Activated CD8-positive, alpha-beta memory T cell treated with anti-CD3 and anti-CD28 coated beads, Interleukin-2, amount 10 ng/mL, durations not matched to agents 7 days and 5 days (primary cell): ENCODE results near the gene CCL17. TPM values are rescaled to one million over a fixed set of nuclear protein-coding genes. Genes with fewer than 3 reads are reported as not detected.
"Not testable (repeated sequence)": the region's sequence is repeated elsewhere in the genome, so short reads cannot be mapped to it uniquely, and the experiment has no call there.

Source experiments
- ATAC-seq: fragments of 150-1000 bp; cut with Tn5 transposase; one replicate; pipeline ENCODE4 v1.10.0; 2021; ENCODE audit warnings: moderate library complexity
- CTCF ChIA-PET: fragments of 350-600 bp; sonication (Branson Sonifier 250); formaldehyde crosslinking; loops from one replicate; lab custom pipeline; 2021; ENCODE audit warnings: antibody characterized with exemption; lab: Charles Lee
- DNase-seq: peaks from one replicate; pipeline ENCODE4 v3.0.0-alpha.2; 2020
- H3K27ac Mint-ChIP-seq: one replicate; pipeline ENCODE4 v1.8.0; 2021; ENCODE audit warnings: mild to moderate bottlenecking, mixed read lengths
- H3K27me3 Mint-ChIP-seq: one replicate; pipeline ENCODE4 v1.8.0; 2021; ENCODE audit warnings: mixed read lengths
- H3K36me3 Mint-ChIP-seq: one replicate; pipeline ENCODE4 v1.8.0; 2021; ENCODE audit warnings: mild to moderate bottlenecking, mixed read lengths
- H3K4me1 Mint-ChIP-seq: one replicate; pipeline ENCODE4 v1.8.0; 2021; ENCODE audit warnings: mixed read lengths
- H3K4me3 Mint-ChIP-seq: one replicate; pipeline ENCODE4 v1.8.0; 2021; ENCODE audit warnings: mild to moderate bottlenecking, moderate library complexity, mixed read lengths
- H3K9me3 Mint-ChIP-seq: one replicate; pipeline ENCODE4 v1.8.0; 2022; ENCODE audit warnings: low read depth, mixed read lengths
- total RNA-seq, 2 experiments: library from RNA; stranded (reverse); gene quantifications; one replicate each; pipeline ENCODE4 v1.2.3, GENCODE V29; 2021

CCL17 gene
- total RNA-seq, 2 experiments from 2014 or later, result 0.59 TPM; not detected in 1

DNA sequence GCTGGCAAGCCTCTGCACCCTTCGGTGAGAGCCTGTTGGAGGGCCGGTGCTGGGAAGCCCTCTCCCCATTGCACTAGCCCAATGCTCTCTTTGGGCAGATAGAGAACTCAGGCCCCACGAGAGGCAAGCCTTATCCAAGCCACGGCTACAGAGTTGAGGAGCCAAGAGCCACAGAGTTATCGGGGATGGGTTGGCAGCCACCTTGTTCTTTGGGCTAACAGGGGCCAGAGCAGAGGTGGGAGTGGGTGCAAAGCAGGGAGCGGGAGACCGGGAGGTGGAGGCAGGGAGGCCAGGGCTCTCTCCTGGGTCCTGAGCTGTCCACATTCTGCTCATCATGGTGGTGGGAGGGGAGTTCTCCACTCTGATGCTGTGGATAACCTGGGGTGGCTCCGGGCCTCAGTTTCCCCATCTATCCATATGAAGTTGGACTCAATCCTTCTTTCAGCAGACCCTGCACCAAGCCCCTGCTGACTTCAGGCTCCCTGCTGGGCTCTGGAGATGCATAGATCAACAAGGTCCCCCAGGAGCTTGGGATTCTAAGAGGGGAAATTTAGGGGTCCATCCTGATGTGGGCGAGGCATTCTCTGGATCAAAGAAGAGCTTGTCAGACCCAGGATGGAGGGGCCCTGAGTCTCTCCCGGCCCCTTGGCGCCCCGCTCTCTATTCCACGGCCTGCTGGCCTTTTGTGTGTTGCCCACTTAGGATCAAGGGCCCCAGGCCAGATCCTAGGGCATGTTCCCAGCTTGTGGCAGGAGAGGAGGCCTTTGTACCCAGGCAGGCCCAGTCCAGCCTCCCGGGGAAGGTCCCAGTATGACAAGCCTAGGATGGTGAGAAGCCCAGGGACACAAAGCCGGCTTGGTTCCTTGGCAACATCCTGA lies 32.8 kb upstream of the CCL17 start:
- no peak for DNase-seq
- H3K36me3 Mint-ChIP-seq, result no peaks in the 10 kb centered on the region
- CTCF ChIA-PET, result no interaction called here
- H3K4me3 Mint-ChIP-seq, result no peak overlapping the region
- H3K27ac Mint-ChIP-seq, result no peak overlapping the region
- no peaks in the 10 kb centered on the region for H3K9me3 Mint-ChIP-seq
- no peak for ATAC-seq
- peaks cover 14% of the 10 kb centered on the region for H3K27me3 Mint-ChIP-seq
- no peaks in the 10 kb centered on the region for H3K4me1 Mint-ChIP-seq

DNA sequence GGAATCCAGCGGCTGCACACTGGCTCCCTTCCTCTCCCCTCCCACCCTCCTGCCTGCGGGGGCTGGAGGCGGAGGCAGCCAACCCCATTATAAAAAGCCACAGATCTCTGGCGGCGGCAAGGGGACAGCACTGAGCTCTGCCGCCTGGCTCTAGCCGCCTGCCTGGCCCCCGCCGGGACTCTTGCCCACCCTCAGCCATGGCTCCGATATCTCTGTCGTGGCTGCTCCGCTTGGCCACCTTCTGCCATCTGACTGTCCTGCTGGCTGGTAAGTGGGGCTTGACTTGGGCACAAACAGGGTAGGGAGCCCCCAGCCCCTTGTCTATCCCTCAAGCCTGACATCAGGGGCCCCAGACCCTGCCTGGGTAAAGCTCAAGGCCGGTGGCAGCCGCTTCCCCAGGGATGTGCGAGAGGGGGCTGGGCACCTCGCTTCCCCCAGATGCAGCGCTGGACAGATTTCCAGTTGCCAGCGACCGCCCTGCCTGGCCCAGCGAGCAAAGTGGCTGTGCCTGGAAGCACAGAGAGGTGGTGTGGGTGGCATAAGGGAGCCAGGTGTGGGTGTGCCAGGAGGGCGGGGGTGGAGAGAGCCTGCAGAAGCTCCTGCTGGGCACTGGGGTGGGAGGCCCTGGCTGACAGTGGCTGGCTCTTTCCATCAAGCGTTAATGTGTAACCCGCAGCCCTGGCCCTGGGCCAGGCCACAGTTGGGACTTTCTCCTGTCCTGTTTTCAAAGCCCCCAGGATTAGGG lies 32.0 kb upstream of the CCL17 start, which contains the start of gene CX3CL1:
TSS of gene CX3CL1 (plus strand) at position 119 of the 745 bp plus-strand sequence. CDS start at position 198, 79 bp downstream.
- no peaks in the 10 kb centered on the region for H3K9me3 Mint-ChIP-seq
- H3K4me3 Mint-ChIP-seq, result no peak within 1 kb of the TSS
- H3K4me1 Mint-ChIP-seq, result peaks cover 6% of the 10 kb centered on the region
- H3K27me3 Mint-ChIP-seq, result peaks cover 9% of the 10 kb centered on the region
- no peaks in the 10 kb centered on the region for H3K36me3 Mint-ChIP-seq
- ATAC-seq (no peak), DNase-seq (no peak)
- CTCF ChIA-PET, result no interaction called here
- H3K27ac Mint-ChIP-seq, result no peak within 1 kb of the TSS

DNA sequence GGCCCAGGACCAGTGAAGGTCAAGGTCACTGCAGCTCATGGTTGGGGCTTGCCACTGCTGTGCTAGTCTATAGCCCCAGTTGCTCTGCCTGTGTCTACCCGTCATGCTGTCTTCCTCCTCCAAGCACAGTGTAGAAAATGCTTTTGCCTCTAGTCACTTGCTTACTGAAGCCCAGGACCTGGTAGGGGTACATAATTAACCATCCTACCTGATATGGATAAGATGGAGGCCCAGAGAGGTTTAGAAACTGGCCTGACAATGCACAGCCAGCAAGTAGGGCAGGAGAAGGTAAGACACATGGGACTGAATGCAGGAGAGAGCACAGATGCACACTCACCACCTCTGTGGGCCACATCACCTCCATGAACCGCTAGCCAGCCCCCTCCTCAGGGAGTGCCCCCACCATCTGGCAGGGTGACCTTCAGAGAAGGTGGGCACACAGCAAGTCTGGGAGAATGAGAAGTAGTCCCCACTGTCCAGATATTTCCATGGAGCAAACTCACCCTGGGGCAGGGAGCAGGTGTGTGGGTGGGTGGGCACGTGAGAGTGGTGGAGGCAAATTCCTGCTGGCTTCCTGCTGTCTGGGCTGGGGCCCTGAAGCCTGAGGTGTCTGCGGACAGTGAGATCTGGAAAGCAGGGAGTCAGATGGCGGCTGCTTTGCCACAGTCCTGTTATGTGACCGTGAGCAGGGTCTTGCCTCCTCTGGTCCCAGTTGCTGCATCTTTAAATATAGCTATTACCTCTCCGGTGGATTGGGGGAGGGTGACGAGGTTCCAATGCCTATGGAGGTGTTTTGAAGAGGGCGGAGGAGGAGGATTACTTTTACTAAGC lies 31.2 kb upstream of the CCL17 start:
- ATAC-seq (no peak), DNase-seq (no peak)
- peaks cover 7% of the 10 kb centered on the region for H3K27me3 Mint-ChIP-seq
- H3K4me3 Mint-ChIP-seq, result no peak overlapping the region
- CTCF ChIA-PET, result no interaction called here
- H3K36me3 Mint-ChIP-seq, result no peaks in the 10 kb centered on the region
- H3K27ac Mint-ChIP-seq, result no peak overlapping the region
- peaks cover 11% of the 10 kb centered on the region for H3K4me1 Mint-ChIP-seq
- H3K9me3 Mint-ChIP-seq, result no peaks in the 10 kb centered on the region

DNA sequence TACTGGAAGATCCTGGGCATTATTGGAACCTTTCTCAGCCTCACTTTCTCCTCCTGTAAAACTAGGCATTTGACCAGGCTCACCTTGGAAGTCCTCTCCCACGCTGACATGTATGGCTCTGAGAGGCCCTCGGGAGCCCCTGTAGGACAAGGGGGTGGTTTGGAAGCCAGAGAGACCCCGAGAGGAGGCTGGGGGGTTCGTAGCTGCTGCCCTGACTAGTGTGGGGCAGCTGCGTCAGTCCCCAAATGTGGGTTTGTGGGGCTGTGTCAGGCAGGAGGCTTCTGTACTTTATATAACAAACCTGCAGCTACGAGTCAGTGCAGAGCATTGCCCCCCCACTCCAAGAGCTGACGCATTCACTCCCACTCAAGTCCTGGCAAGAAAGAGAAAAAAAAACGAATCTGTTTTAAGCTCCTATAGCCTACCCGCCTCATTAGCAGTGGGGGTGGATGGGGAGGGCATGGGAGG lies 30.5 kb upstream of the CCL17 start:
- H3K27me3 Mint-ChIP-seq, result peaks cover 5% of the 10 kb centered on the region
- DNase-seq (no peak), ATAC-seq (no peak)
- H3K4me3 Mint-ChIP-seq, result no peak overlapping the region
- H3K9me3 Mint-ChIP-seq, result no peaks in the 10 kb centered on the region
- H3K4me1 Mint-ChIP-seq, result peaks cover 14% of the 10 kb centered on the region
- CTCF ChIA-PET, result no interaction called here
- no peak overlapping the region for H3K27ac Mint-ChIP-seq
- no peaks in the 10 kb centered on the region for H3K36me3 Mint-ChIP-seq

DNA sequence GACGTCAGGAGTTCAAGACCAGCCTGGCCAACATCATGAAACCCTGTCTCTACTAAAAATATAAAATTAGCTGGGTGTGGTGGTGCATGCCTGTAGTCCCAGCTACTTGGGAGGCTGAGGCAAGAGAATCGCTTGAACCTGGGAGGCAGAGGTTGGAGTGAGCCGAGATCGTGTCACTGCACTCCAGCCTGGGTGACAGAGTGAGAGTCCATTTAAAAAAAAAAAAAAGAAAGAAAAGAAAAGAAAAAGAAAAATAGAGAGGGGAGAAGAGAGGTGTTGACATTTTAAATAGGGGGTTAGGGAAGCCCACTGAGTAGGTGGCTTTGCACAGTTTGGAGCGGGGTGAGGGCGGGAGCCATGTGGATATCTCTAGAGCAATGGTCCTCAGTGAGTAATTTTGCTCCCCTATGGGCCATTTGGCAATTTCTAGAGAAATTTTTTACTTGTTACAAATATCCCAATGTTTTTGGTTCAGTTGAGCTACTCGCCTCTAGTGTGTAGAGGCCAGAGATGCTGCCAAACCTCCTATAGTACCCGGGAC lies 29.6 kb upstream of the CCL17 start:
- H3K9me3 Mint-ChIP-seq, H3K36me3 Mint-ChIP-seq, H3K27me3 Mint-ChIP-seq, H3K27ac Mint-ChIP-seq, DNase-seq, ATAC-seq, H3K4me3 Mint-ChIP-seq, CTCF ChIA-PET: not testable (repeated sequence)
- peaks cover 14% of the 10 kb centered on the region for H3K4me1 Mint-ChIP-seq

DNA sequence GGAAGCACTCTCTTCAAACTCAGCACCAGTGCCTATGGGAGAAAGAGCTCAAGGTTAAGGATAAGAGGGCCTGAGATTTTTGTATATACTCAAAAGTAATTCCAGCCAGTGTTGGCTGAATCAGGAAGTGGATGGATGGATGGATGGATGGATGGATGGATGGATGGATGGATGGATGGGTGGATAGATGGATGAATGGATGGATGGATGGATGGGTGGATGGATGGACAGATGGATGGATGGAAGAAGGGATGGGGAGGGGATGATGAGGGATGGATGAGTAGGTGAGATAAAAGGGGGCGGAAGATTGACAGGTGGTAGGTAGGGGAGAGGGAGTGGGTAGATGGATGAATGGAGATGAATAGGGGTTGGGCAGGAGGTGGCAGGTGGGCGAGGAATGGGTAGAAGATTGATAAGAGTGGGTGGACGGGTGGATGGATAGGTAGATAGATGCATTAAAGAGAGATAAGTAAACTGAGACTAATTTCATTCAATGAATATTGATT lies 28.2 kb upstream of the CCL17 start:
- CTCF ChIA-PET, result no interaction called here
- H3K36me3 Mint-ChIP-seq, result no peaks in the 10 kb centered on the region
- H3K9me3 Mint-ChIP-seq, result no peaks in the 10 kb centered on the region
- peaks cover 20% of the 10 kb centered on the region for H3K4me1 Mint-ChIP-seq
- H3K27me3 Mint-ChIP-seq, result no peaks in the 10 kb centered on the region
- no peak for DNase-seq
- H3K27ac Mint-ChIP-seq, result no peak overlapping the region
- no peak overlapping the region for H3K4me3 Mint-ChIP-seq
- no peak for ATAC-seq

DNA sequence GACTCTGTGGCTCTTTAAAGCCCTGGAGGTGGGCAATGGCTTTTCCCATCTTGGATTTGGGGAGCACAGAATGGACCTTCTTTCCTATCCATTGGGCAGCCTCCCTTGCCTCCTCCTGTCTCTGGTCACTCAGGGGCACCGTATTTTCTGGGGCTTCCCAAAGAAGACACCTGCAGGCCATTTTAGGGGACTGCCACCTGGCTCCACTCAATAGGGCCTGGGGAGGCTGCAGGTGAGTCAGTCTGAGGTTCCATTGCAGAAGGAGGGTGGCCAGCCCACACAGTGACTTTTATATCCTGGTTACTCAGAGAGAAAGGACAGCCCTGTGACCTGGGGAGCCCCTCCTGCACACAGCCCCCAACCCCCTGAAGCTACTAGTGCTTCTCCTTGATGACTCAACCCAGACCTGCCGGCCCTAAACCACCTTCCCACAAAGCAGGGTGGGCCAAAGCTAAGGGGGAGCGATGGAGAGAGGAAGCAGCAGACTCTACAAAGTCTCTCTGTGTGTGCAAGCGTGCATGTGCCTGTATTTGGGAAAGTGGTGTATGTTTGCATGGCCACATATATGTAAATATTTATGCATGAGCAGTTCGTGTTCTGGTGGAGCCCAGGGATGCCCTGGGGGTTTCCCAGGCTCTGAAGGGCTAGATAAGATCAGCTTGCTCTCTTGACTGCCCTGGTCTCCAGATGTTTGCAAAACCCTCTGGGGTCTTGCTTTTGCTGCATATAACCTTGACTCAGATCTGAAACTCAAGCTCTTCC lies 27.3 kb upstream of the CCL17 start:
- peak; percentile 79 for ATAC-seq
- no peaks in the 10 kb centered on the region for H3K9me3 Mint-ChIP-seq
- H3K4me3 Mint-ChIP-seq, result no peak overlapping the region
- H3K27me3 Mint-ChIP-seq, result no peaks in the 10 kb centered on the region
- H3K36me3 Mint-ChIP-seq, result no peaks in the 10 kb centered on the region
- CTCF ChIA-PET, result interaction anchor here (1.2 to 1.6 kb wide), 2 partner anchors 11 to 40 kb away, joined by 3 to 6 read pairs; no protein-coding TSS in a partner anchor
- H3K4me1 Mint-ChIP-seq, result peaks cover 22% of the 10 kb centered on the region
- DNase-seq, result peak; percentile 76
- no peak overlapping the region for H3K27ac Mint-ChIP-seq

DNA sequence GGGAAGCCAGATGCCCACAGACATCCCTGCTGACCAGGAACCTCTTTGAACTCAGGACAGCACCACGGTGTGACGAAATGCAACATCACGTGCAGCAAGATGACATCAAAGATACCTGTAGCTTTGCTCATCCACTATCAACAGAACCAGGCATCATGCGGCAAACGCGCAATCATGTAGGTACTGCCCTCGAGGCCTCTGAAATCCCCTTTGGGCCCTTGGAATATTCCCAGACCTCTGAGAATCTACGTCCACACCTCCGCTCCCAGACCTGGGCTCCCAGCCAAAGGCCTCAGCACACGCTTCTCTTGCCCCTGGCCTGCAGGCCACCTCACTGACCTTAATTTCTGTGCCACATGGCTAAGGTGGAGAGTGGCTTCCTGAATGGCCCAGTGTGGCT lies 25.0 kb upstream of the CCL17 start:
- CTCF ChIA-PET, result no interaction called here
- no peaks in the 10 kb centered on the region for H3K36me3 Mint-ChIP-seq
- peaks cover 22% of the 10 kb centered on the region for H3K4me1 Mint-ChIP-seq
- no peaks in the 10 kb centered on the region for H3K9me3 Mint-ChIP-seq
- no peak for DNase-seq
- no peaks in the 10 kb centered on the region for H3K27me3 Mint-ChIP-seq
- no peak for ATAC-seq
- H3K27ac Mint-ChIP-seq, result no peak overlapping the region
- no peak overlapping the region for H3K4me3 Mint-ChIP-seq

DNA sequence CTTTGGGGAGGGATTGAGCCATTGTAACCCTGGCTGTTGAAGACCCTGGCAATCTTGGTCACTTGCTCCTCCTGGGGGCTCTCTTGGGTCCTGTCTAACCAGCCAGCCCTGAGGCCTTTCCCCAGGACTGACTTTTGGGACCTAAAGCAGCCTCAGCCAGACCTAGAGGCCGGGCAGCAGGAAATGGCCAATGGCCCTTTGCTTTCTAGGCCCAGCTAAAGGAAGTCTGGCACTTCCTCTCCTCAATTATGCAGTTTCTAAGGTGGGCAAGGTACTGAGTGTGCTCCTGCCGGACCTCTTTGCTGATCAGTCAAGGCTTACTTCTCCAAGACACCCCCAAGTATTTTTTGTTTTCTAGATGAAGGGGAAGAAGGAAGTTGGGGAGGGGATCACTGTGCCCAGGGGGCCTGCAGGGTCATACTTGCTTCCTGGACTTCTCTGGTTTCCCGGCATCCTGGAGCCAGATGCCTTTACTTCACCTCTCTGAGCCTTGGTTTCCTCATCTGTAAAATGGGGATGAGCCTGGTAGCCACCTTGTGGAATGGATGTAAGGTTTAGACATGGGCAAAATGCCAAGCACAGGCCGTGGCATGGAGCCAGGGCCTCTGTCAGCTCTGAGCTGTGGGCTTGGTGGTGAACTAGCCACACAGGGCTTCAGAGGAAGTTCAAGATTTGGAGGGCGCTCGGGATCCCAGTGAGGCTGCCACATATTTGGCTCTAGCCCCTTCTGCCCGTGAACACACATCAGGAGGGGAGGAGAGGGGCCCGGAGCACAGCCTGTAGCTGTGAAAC lies 23.7 kb upstream of the CCL17 start:
- no peak for ATAC-seq
- CTCF ChIA-PET, result interaction anchor here (1.0 kb wide), 1 partner anchor 36 kb away, joined by 3 read pairs; no protein-coding TSS in a partner anchor
- Mint-ChIP-seq H3K4me1 (peaks cover 22% of the 10 kb centered on the region), H3K9me3 (no peaks in the 10 kb centered on the region), H3K36me3 (no peaks in the 10 kb centered on the region), H3K27me3 (no peaks in the 10 kb centered on the region), H3K27ac (no peak overlapping the region), H3K4me3 (no peak overlapping the region)
- DNase-seq, result no peak

DNA sequence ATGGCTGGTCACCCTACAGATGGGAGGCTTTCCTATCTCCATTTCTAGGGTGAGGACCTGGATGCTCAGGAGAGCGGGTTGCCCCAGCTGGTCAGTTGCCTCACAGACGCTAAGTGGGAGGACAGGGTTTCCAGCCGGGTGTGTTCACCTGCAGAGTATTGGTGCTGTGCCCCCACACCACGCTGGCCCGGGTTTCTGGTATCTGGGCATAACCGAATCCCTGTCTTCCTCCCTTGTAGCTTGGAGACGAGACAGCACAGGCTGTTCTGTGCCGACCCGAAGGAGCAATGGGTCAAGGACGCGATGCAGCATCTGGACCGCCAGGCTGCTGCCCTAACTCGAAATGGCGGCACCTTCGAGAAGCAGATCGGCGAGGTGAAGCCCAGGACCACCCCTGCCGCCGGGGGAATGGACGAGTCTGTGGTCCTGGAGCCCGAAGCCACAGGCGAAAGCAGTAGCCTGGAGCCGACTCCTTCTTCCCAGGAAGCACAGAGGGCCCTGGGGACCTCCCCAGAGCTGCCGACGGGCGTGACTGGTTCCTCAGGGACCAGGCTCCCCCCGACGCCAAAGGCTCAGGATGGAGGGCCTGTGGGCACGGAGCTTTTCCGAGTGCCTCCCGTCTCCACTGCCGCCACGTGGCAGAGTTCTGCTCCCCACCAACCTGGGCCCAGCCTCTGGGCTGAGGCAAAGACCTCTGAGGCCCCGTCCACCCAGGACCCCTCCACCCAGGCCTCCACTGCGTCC lies 22.6 kb upstream of the CCL17 start:
- Mint-ChIP-seq H3K9me3 (no peaks in the 10 kb centered on the region), H3K27ac (no peak overlapping the region), H3K4me1 (peaks cover 22% of the 10 kb centered on the region), H3K4me3 (no peak overlapping the region), H3K27me3 (no peaks in the 10 kb centered on the region), H3K36me3 (no peaks in the 10 kb centered on the region)
- no peak for ATAC-seq
- no peak for DNase-seq
- CTCF ChIA-PET, result no interaction called here

DNA sequence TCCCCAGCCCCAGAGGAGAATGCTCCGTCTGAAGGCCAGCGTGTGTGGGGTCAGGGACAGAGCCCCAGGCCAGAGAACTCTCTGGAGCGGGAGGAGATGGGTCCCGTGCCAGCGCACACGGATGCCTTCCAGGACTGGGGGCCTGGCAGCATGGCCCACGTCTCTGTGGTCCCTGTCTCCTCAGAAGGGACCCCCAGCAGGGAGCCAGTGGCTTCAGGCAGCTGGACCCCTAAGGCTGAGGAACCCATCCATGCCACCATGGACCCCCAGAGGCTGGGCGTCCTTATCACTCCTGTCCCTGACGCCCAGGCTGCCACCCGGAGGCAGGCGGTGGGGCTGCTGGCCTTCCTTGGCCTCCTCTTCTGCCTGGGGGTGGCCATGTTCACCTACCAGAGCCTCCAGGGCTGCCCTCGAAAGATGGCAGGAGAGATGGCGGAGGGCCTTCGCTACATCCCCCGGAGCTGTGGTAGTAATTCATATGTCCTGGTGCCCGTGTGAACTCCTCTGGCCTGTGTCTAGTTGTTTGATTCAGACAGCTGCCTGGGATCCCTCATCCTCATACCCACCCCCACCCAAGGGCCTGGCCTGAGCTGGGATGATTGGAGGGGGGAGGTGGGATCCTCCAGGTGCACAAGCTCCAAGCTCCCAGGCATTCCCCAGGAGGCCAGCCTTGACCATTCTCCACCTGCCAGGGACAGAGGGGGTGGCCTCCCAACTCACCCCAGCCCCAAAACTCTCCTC lies 21.9 kb upstream of the CCL17 start:
- CTCF ChIA-PET, result no interaction called here
- Mint-ChIP-seq H3K36me3 (no peaks in the 10 kb centered on the region), H3K4me1 (peaks cover 16% of the 10 kb centered on the region), H3K27ac (no peak overlapping the region), H3K9me3 (no peaks in the 10 kb centered on the region), H3K27me3 (no peaks in the 10 kb centered on the region), H3K4me3 (no peak overlapping the region)
- DNase-seq (no peak), ATAC-seq (no peak)
